Hepatocyte (in vitro differentiated cells): ENCODE measurements around the gene LSAMP.

Experiments used
- CTCF ChIP-seq: fragments of 200-600 bp; sonication (generic); IDR thresholded peaks from 2 replicates; pipeline ENCODE4 v1.5.1; 2016; ENCODE audit warnings: antibody characterized with exemption, mild to moderate bottlenecking; ENCODE audit not compliant: poor library complexity
- EZH2 ChIP-seq: fragments of 200-600 bp; sonication (generic); IDR thresholded peaks from 2 replicates; pipeline ENCODE4 v1.6.1; 2016; ENCODE audit warnings: antibody characterized with exemption, mild to moderate bottlenecking, borderline replicate concordance
- EZH2phosphoT487 ChIP-seq: fragments of 200-600 bp; sonication (generic); IDR thresholded peaks from one replicate; pipeline ENCODE4 v1.6.1; 2018; ENCODE audit warnings: antibody characterized with exemption, mild to moderate bottlenecking, low read depth, moderate library complexity; ENCODE audit not compliant: unreplicated experiment, severe bottlenecking

GRCh38 chr3:116058844-116059243 is 386.4 kb downstream of the LSAMP start:
- TF ChIP-seq CTCF (no peak), EZH2phosphoT487 (no peak), EZH2 (no peak)
